RWPE2 (cell line): ENCODE results near the gene ATP2B3.

Experiments used
- ATAC-seq: fragments of 200-7000 bp; cut with Tn5 transposase; 3 replicates; pipeline ENCODE4 v1.9.1; 2021; ENCODE audit warnings: low read depth
- DNase-seq: peaks from one replicate; pipeline ENCODE4 v3.0.0-alpha.2; 2020; ENCODE audit warnings: low spot score
- H3K27ac ChIP-seq: fragments of 450-650 bp; 2 replicates; pipeline ENCODE4 v1.5.1; 2017; ENCODE audit warnings: mild to moderate bottlenecking; ENCODE audit not compliant: poor library complexity, severe bottlenecking
- H3K27me3 ChIP-seq: fragments of 250-450 bp; sonication (Bioruptor Pico); 2 replicates; pipeline ENCODE4 v1.5.1; 2021; ENCODE audit warnings: mild to moderate bottlenecking, moderate library complexity; ENCODE audit not compliant: insufficient read depth, poor library complexity, severe bottlenecking
- H3K36me3 ChIP-seq: fragments of 250-450 bp; sonication (Bioruptor Pico); 2 replicates; pipeline ENCODE4 v1.5.1; 2020; ENCODE audit warnings: low read depth, mild to moderate bottlenecking, moderate library complexity
- H3K4me1 ChIP-seq: fragments of 250-450 bp; sonication (Bioruptor Pico); 2 replicates; pipeline ENCODE4 v1.5.1; 2021; ENCODE audit warnings: mild to moderate bottlenecking, moderate library complexity; ENCODE audit not compliant: insufficient read depth, poor library complexity, severe bottlenecking
- H3K4me3 ChIP-seq: fragments of 250-450 bp; sonication (Bioruptor Pico); 2 replicates; pipeline ENCODE4 v1.5.1; 2021; ENCODE audit warnings: mild to moderate bottlenecking, moderate library complexity; ENCODE audit not compliant: severe bottlenecking
- H3K9me3 ChIP-seq: fragments of 250-450 bp; sonication (Bioruptor Pico); 2 replicates; pipeline ENCODE4 v1.5.1; 2021; ENCODE audit warnings: mild to moderate bottlenecking, moderate library complexity; ENCODE audit not compliant: severe bottlenecking
- CTCF ChIP-seq: fragments of 450-650 bp; IDR thresholded peaks from one replicate; pipeline ENCODE4 v1.5.1; 2017; ENCODE audit warnings: mild to moderate bottlenecking, moderate library complexity; ENCODE audit not compliant: poor library complexity, severe bottlenecking

ATP2B3 gene

GRCh38 chrX:153526801-153527200 is 9.4 kb downstream of the ATP2B3 start:
- no peak for TF ChIP-seq CTCF
- Histone ChIP-seq H3K4me3 (no peak overlapping the region), H3K9me3 (no peaks in the 10 kb centered on the region), H3K36me3 (no peaks in the 10 kb centered on the region), H3K27ac (no peak overlapping the region), H3K27me3 (no peaks in the 10 kb centered on the region), H3K4me1 (no peaks in the 10 kb centered on the region)
- no peak for ATAC-seq
- DNase-seq, result no peak

GRCh38 chrX:153527208-153527607 is 9.8 kb downstream of the ATP2B3 start:
- DNase-seq (no peak), ATAC-seq (no peak)
- H3K9me3 ChIP-seq, result no peaks in the 10 kb centered on the region
- no peaks in the 10 kb centered on the region for H3K36me3 ChIP-seq
- no peak for TF ChIP-seq CTCF
- no peak overlapping the region for H3K27ac ChIP-seq
- no peaks in the 10 kb centered on the region for H3K27me3 ChIP-seq
- no peak overlapping the region for H3K4me3 ChIP-seq
- H3K4me1 ChIP-seq, result no peaks in the 10 kb centered on the region

GRCh38 chrX:153530411-153531129 is 13.1 kb downstream of the ATP2B3 start:
- Histone ChIP-seq H3K27me3 (no peaks in the 10 kb centered on the region), H3K4me3 (no peak overlapping the region), H3K9me3 (no peaks in the 10 kb centered on the region), H3K27ac (no peak overlapping the region), H3K4me1 (no peaks in the 10 kb centered on the region), H3K36me3 (no peaks in the 10 kb centered on the region)
- DNase-seq, result no peak
- TF ChIP-seq CTCF, result no peak
- ATAC-seq, result no peak

- no peaks in the 10 kb centered on the region for H3K9me3 ChIP-seq
- no peaks in the 10 kb centered on the region for H3K4me1 ChIP-seq
- H3K27me3 ChIP-seq, result no peaks in the 10 kb centered on the region
- no peak for ATAC-seq
- H3K36me3 ChIP-seq, result no peaks in the 10 kb centered on the region
- H3K27ac ChIP-seq, result no peak overlapping the region
- DNase-seq, result no peak
- no peak overlapping the region for H3K4me3 ChIP-seq
- no peak for TF ChIP-seq CTCF
Observed at GRCh38 chrX:153533091-153533490, 15.6 kb downstream of the ATP2B3 start.

GRCh38 chrX:153537080-153537479 is 19.6 kb downstream of the ATP2B3 start:
- no peak for DNase-seq
- no peak; the same call in 2 of the 3 replicates for ATAC-seq
- Histone ChIP-seq H3K4me3 (no peak overlapping the region), H3K27me3 (no peaks in the 10 kb centered on the region), H3K27ac (no peak overlapping the region), H3K36me3 (no peaks in the 10 kb centered on the region), H3K9me3 (no peaks in the 10 kb centered on the region), H3K4me1 (no peaks in the 10 kb centered on the region)
- TF ChIP-seq CTCF, result no peak
